Astrocyte of the hippocampus (primary cell): ENCODE measurements around the gene TNS2.

Experiments
- DNase-seq: peaks from one replicate; pipeline ENCODE4 v3.0.0; 2011; ENCODE audit warnings: low read depth, low spot score

The TNS2 gene

DNA sequence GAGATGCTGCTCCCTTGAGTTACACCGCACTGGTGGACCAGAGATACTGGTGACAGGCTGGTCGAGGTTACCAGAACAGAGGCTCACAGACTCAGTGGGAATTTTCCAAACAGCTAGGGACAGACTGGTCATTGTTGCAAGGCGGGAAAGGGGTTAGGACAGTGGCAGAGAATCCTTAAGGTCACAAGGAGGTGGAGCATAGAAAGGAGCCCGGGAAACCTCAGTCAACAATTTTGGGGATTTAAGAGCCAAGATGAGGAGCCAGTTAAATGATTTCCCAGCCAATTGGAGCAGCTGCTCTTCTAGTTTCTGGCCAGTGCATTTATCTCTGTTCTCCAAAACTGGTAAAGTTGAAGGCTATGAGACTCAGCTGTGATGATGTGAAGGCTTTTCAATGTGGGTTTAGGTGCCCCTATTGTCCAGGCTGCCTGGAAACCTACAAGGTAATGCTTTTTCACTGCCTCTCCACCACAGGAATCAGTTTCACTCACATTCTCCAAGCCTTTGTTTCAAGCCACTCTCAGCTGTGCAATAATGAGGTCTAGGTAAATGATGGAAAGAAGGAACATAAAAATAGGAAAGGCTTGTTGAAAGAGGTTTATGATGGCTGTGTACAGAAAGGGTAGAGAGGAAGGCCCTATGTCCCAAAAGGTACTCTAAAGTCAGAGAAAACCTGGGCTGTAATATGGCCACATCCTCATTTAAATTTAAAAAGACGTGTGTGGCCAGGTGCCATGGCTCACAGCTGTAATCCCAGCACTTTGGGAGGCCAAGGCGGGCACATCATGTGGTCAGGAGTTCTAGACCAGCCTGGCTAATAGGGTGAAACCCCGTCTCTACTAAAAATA is 7.0 kb upstream of the TNS2 start:
- no peak for DNase-seq

DNA sequence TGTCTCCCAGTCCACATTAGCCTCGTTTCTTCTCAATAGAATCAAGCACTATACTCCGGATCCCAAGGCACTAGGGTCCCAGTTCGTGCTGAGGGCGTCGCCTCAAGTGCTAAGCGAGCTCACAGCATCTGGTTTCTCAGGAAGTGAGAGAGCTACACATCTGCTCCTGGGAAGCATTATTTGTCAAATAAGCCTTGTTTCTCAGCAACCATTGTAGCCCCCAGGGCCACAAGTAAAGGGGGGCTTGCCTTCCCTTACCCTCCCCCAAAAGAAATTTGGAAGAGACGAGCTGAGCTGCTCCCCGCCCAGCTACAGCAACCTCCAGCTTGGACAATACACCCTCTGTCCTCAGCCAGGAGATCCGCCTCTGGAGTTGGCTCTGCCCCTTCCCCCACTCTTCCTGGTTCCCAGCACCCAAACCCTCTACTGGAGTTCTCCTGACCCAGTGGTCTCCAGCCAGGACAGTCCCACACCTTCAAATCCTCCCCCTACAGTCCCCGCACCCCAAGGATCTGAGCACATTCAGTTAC is 5.7 kb upstream of the TNS2 start:
- no peak for DNase-seq

DNA sequence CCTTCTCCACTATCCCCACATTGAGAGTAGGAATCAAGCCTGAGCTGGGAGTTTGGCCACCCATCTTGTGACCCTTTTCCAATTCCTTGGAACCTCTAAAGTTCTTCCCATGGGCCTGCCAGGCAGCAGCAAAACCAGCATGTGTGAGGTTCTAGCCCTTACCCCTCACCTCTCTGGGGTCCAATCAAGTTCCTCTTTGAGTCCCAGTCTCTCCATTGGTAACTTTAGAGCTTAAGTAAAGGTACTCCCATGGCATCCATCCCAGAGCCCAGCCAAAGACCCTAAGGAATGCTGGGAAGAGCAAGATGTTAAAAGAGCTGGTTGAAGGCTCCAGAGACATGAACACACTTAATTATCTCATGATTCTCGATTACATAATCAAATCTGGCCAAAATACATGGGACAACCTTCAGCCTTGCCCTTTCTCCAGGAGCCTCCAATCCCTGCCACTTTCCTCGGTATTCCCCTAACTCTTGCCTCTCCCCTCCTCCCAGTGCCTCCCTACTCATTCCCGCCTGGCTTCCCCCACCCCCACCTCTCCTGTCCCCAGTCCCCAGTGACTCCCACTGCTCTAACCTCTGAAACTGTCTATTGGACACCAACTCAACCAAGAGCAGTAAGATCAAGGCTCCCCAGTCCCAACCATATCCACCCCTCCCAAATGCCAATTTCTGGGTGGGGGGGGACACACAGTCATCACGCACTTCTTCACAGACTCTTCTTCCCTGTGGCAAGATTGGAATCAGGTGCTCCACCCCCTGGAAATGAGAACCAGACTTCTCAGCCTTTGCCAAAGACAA is 4.8 kb upstream of the TNS2 start:
- DNase-seq: no peak

DNA sequence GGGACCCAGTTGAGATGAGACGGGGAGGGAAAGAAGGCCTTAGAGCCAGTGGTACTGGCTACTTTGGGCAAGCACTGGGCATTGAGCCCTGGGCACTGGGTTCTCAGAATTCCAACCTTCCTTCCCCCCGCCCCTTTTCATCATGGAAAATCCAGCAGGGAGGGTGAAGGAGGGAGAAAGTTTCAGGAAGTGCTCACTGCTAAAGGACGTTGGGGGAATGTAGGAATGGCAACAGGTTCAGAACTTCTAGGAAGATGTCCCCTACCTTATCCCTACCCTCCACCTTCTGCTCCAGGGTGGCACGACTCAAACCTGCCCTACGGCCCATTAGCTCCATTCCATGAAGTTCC is 4.2 kb upstream of the TNS2 start:
- peak; percentile 49 for DNase-seq

DNA sequence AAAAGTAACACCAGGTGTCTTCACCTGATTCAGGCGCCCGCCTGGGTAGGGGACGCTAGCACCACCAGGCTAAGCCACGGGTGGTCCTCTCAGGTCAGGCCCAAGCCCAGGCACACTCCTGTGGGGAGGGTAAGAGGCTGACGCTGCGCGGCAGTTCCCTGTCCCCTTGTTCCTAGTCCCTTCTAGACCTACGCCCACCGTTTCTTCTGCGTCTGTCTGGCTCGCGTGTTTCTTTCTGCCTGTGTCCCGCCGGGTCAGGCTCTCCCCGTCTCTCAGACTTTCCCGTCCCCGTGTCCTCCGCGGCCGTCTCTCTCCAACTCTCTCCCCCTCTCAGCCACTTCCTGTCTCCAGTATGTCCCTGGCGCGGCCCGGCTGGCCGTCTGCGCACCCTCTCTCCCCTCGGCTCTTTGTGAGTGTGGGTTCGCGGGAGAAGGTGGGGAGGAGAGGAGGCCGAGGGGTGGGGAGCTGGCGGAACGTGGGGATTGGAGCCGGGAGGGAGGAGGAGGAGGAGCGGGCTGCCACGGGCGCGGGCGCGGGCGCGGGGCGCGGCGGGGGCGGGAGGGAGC is 3.1 kb upstream of the TNS2 start:
- DNase-seq: peak; percentile 96

DNA sequence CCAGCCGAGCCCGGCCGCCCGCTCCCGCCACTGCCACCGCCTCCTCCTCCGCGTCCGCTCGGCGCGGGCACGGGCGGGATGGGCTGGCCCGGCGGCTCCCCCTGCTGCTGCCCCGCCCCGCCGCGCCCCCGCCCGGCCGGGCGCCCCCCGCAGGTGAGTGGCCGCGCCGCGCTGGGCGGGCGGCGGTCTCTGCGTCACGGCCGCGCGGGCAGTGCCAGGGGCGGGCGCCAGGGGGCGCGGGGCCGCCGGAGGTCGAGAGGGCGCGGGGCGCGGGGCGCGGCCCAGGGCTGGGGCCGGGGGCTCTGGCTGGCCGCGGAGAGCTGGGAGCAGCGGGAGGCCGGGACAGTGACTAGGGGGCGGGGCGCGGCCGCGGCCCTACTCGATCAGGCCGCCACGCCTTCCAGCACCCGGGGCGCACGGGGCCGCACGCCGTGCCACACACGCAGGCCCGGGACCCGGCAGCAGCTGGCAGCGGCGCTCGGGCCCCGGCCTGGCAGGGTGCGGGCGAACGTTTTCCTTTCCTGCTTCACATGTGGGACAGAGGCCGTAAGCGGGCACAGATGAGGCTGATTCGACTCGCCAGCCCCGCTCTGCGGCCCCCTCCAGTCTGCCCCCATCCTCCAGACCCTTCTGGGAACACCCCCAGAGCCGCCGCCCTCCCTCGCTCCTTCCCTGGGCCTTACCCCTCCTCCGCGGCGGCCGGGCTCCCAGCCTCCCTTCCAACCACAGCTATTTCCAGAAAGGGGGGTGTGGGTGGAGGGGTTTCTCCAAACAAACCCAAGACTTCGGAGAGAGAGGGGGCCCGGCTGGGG is 2.4 kb upstream of the TNS2 start:
- peak; percentile 96 for DNase-seq

DNA sequence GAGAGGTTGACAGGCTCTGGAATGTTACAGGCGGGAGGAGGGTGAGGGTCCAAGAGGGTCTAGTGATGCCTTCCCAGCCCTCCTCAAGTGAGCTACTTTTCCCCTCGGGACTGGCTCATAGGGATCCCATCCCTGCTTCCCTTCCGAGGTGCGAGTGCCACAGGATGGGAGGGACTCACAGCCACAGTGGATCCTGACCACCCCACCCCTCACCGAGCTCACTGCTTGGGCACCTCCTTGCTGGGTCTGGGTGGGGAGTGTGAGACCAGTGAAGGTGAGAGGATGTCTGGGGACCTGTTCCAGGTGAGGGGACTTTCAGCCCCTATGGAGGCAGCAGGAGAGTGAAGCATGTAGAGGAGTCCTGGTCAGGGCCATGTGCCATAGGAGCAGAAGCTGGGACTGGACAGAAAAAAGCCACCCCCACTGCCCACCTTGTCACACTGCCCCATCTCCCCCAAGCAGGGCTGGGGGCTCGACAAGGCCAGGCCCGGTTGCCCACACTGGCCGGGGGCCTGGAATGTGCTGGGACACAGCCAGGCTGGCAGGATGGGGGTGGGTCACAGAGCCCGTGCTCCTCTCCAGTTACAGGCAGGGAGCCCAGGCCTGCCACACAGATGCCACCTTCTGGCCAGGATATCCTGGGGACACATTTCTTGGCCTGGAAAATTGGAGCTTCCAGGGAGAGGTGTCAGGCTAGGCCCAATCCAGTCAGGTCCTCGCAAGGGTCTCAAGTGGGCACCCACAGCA is 1.7 kb upstream of the TNS2 start:
- DNase-seq: peak; percentile 75

DNA sequence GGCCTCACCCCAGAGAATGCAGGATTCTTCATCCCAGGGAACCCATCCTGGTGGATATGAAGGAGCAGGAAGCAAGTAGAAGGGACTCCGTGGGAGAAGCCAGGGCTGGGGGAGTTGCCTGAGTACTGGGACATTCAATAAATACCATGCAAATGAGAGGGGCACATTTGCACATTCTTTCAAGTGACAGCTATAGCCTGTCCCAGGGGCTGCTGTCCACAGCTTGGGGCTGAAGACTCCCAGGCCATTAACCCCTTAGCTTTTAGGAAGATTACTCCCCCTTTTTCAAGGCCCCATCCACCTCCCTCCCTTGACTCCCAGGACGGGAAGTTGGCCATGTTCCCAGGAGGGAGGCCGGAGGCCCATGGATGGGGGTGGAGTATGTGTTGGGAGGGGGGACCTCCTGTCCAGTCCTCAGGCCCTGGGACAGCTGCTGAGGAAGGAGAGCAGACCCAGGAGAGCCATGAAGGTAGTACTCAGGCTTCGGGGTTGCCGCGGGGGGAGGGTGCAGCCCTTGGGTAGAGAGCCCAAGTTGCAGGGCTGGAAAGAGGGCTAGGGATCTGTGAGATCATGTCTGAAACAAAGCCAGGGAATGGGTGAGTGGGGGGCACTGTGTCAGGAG is 974 bp upstream of the TNS2 start:
- peak; percentile 82 for DNase-seq

DNA sequence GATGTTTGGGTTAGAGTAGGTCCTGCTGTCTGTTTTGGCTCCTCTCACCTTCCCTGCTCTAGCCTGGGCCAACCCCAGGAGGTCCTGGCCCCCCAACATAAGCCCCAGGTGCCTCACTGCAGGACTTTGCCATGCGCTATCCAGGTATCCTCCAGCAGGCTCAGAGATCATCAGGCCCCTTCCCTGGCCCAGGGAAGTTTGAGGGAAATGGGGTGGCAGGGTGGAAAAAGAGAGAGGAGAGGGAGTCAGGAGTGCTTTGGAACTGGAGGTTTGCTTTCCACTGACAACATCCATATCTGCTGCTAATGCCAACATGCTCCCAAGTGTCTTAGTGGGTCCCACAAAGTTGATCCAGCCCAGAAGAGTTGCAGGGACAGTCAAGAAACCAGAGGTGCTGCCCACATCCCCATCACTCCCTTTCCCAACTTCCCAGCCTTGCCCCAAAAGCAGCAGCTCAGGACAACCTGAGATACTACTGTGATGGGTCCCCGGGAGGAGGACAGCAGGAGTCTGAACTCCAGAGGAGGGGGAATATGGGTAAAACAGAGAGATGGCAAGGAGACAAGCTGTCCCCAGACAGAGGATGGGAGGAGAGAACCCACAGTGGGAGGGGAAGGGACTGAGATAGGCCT is 677 bp downstream of the TNS2 start:
- peak; percentile 12 for DNase-seq

DNA sequence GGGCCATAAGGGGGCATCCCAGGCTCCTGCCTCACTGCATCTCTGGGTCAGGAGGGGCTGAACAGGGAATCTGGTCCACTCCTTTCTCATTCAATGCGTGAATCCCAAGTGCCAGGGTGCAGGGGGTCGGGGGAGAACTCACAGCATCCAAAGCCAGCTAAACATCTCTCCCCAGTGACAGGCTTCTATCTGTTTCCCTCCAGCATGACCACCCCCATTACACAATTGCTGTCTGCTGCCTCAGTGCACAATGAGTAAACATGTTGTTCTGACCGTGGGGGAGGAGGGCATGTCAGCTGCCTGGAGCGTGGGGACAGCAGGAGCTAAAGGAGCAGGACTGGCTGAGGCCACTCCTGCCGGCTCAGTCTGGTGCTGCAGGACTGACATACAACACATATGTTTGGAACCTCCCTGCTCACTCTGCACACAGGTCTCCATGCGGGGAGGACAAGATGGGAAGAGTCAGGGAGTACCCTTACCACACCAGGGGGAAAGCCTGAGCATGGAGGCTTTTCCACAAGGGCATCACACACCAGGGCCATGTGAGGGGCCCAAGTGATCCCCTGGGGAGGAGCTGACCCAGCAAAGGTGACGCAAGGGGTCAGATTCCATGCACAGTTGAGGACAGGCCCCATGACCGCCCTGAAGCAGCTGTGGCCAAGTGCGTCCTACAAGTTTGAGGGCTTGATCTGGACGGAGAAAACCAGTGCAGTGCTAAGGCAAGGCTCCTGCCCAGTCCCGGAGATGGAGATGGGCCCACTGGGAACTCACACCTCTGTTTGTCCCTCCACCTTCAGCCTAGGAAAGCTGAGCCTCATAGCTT is 1.4 kb downstream of the TNS2 start:
- peak; percentile 60 for DNase-seq

DNA sequence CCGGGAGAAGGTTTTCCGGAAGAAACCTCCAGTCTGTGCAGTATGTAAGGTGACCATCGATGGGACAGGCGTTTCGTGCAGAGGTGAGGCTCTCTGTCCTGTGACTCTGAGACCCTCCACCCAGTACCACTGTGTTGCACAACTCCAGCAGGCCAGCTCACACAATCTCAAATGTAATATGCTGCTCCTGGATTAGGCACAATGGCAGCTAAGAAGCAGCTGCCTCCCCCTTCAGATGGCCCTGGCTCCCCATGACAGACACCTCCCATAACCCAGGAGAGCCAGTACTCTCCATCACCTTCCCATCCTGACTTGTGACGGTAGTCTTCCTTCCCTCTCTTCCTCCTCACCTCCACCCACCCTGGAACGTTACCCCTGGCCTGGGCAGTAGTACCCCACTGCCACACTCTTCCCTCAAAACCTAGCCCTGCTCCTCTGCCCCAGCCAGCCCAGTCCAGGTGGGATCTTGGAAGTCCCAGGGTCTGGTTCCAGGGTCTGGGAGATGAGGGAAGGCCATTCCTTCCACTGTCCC is 2.1 kb downstream of the TNS2 start:
- DNase-seq: no peak

DNA sequence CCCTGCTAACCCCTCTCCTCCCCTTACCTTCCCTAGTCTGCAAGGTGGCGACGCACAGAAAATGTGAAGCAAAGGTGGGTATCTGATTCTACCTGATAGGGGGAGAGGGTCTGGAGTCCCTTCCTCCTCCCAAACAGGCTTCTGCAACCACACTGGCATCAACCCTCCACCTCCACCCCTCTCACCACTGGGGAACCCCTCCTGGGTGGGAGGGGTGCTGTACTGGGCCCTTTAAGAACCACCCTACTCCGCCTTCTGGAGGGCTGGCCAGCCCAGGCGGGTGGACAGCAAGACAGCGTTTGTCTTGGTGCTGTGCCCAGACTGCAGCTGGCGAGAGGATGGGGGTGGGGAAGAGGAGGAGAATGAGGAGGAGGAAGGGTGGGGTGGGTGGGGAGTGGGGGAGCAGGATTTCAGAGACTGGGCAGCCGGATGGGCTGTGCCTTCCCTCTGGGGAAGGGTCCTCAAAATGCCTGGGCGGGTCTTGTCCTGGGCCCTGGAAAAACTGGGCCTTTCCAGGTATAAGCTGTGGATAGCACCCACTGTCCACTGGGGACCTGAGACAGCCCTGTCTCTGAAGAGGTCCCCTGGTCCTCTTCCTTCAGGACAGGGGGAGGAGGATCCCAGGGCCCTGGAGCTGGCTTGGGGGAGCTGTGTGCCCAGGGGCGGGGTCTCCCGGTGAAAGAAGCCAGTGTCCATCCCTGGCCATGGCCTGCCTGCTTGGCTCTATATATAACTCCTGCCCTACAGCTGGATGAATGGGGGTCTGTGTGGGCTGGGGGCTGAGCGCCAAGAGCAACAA is 2.8 kb downstream of the TNS2 start:
- peak; percentile 88 for DNase-seq

DNA sequence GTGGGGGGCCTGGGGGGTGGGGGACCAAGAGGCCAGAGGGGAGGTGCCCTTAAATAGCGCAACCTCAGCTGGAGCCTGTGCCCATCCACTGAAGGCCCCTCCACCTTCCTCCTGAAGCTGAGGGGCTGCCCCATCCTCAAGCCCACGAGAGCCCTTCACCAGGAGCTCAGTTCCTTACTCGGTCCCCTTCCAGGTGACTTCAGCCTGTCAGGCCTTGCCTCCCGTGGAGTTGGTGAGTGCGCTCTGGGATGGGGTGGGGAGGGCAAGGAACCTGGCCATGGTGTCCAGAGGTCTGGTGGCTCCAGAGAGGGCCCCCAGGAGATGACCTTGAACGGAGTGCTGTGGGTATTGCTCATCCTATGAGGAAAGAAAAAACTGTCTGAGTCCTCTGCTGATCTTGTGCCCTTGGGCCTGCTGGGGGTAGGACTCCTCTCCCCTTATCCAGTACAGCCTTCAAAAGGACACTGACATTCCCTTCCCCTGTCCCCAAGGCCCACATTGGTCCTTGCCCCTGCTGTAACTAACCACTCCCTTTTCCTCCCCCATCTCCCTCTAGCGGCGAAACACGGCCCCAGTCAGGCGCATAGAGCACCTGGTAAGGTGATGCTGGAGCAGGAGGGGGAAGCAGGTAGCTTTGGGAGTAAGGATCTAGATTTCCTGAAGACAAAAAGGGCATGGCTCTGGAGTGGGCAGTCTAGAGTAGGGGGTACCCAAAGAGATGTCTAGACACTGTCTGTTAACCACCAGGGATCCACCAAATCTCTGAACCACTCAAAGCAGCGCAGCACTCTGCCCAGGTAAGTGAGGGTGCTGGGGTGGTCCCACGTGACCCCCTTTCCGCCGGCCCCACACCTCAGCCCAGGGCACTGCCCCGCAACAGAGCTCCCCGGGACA is 3.6 kb downstream of the TNS2 start:
- DNase-seq: peak; percentile 47

DNA sequence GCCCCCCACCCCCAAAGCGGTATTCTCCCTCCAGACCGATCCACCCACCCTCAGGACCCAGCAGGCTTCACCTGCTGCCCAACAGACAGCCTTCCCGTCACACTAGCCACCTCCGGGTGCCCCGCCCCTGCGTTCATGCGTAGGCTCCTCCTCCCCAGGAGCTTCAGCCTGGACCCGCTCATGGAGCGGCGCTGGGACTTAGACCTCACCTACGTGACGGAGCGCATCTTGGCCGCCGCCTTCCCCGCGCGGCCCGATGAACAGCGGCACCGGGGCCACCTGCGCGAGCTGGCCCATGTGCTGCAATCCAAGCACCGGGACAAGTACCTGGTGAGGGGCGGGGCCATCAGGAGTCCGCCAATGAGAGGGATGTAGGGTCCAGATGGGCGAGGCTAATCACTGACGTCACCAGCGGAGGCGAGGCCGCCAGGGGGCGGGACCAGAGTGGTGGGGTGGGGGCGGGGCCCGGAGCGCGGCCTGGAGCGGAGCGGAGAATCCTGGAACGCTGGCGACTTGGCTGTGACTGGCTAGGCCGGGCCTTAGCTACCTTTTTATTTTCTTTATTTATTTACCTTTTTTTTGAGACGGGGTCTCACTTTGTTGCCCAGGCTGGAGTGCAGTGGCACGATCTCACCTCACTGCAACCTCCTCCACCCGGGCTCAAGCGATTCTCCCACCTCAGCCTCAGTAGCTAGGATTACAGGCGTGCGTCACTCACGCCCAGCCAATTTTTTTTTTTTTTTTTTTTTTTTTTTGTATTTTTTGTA is 4.4 kb downstream of the TNS2 start:
- peak; percentile 97 for DNase-seq

DNA sequence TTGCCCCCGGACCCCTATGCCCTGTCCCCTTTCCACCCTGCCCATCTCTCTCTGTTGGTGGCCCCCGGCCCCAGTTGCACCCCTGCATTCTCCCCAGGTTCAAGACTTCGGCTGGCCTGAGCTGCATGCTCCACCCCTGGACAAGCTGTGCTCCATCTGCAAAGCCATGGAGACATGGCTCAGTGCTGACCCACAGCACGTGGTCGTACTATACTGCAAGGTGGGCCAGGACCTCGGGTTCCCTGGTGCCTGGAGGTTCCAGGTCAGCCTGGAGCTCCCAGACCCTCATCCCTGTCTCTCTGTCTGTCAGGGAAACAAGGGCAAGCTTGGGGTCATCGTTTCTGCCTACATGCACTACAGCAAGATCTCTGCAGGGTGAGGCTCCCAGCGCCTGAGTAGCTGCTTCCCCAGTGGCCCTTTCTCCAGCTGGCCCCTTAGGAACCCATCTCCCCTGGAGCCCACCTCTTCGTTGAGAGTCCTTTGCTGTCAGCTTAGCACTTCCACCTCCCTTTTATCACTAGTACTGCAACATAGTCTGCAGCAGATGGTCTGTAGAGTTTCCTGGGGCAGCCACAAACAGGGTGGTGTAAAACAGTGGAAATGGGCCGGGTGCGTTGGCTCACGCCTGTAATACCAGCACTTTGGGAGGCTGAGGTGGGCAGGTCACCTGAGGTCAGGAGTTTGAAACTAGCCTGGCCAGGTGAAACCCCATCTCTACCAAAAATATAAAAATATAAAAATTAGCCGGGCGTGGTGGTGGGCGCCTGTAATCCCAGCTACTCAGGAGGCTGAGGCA is 5.8 kb downstream of the TNS2 start:
- no peak for DNase-seq
